Liver (tissue), 3 donors: ENCODE results near the gene TRAM1L1.

Experiments used
- ATF3 ChIP-seq: IDR thresholded peaks from 2 replicates; pipeline ENCODE4 v1.6.1; 2016; ENCODE audit warnings: antibody characterized with exemption
- RAD21 ChIP-seq, 2 donors: IDR thresholded peaks; 2 replicates each; pipeline ENCODE4 v1.6.1; 2016; ENCODE audit warnings: antibody characterized with exemption in 2 of 2, mild to moderate bottlenecking in 2 of 2
- RXRA ChIP-seq, 2 donors: IDR thresholded peaks; 2 replicates each; pipeline ENCODE4 v1.6.1; 2017 to 2018; ENCODE audit warnings: antibody characterized with exemption in 2 of 2, mild to moderate bottlenecking in 1 of 2
- TAF1 ChIP-seq: conservative IDR thresholded peaks from 2 replicates; pipeline ENCODE4 v1.6.1; 2016; ENCODE audit warnings: antibody characterized with exemption, mild to moderate bottlenecking
- TF ChIP-seq, protein P1 (sequence below): fragments of 150-350 bp; IDR thresholded peaks from 2 replicates; pipeline ENCODE4 v1.5.1; 2017; ENCODE audit warnings: improper control_type of control experiment, low read depth, low read length; ENCODE audit not compliant: missing input control
- TF ChIP-seq, protein P2 (sequence below): IDR thresholded peaks from 2 replicates; pipeline ENCODE4 v1.6.1; 2016; ENCODE audit warnings: antibody characterized with exemption
- donor health status: healthy.
- donor health status: healthy.

GRCh38 chr4:117134386-117134785 is 49.0 kb upstream of the TRAM1L1 start:
- TF ChIP-seq, protein P1, sequence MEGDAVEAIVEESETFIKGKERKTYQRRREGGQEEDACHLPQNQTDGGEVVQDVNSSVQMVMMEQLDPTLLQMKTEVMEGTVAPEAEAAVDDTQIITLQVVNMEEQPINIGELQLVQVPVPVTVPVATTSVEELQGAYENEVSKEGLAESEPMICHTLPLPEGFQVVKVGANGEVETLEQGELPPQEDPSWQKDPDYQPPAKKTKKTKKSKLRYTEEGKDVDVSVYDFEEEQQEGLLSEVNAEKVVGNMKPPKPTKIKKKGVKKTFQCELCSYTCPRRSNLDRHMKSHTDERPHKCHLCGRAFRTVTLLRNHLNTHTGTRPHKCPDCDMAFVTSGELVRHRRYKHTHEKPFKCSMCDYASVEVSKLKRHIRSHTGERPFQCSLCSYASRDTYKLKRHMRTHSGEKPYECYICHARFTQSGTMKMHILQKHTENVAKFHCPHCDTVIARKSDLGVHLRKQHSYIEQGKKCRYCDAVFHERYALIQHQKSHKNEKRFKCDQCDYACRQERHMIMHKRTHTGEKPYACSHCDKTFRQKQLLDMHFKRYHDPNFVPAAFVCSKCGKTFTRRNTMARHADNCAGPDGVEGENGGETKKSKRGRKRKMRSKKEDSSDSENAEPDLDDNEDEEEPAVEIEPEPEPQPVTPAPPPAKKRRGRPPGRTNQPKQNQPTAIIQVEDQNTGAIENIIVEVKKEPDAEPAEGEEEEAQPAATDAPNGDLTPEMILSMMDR, result peak; percentile 48
- TF ChIP-seq, protein P2, sequence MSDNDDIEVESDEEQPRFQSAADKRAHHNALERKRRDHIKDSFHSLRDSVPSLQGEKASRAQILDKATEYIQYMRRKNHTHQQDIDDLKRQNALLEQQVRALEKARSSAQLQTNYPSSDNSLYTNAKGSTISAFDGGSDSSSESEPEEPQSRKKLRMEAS, result no peak
- TF ChIP-seq TAF1 (no peak), ATF3 (no peak), RXRA (IDR thresholded peaks at IDR 0.05) (no peak), RAD21 (IDR thresholded peaks at IDR 0.05) (peak; percentile 74 to 77)
